K562 (cell line): ENCODE results near the gene GALNT13. TPM values are rescaled to one million over a fixed set of nuclear protein-coding genes. Genes with fewer than 3 reads are reported as not detected.
A peak's percentile ranks its signal among the peaks of the same experiment; 100 is the strongest.

Source experiments
- ATAC-seq: fragments of 200-7000 bp; cut with Tn5 transposase; 3 replicates; pipeline ENCODE4 v1.9.1; 2020; ENCODE audit warnings: moderate library complexity
- BruUV-seq: library from RNA; stranded (reverse); fragments of 400-500 nt; replicated peaks from 2 replicates; lab custom pipeline; 2021; lab: Mats Ljungman, UMichigan
- CTCF ChIA-PET: fragments of 300-600 bp; formaldehyde crosslinking; extraction: SDS; loops from one replicate; lab custom pipeline; 2021; ENCODE audit warnings: low intra/inter-chr PET ratio; lab: Yijun Ruan, JAX
- POLR2A ChIA-PET: fragments of 300-600, 350-650 bp; sonication (Branson Sonifier 250); formaldehyde crosslinking; extraction: SDS; loops from one replicate; lab custom pipeline; 2021; ENCODE audit warnings: antibody characterized with exemption, inconsistent platforms; lab: Yijun Ruan, JAX
- DNase-seq, 4 experiments: peaks; one replicate each; pipeline versions ENCODE4 v3.0.0 to v3.0.0-alpha.2; 2011 to 2018; ENCODE audit warnings: low spot score in 3 of 4, mixed read lengths in 3 of 4; ENCODE audit errors: extremely low read depth in 1 of 4
- FAIRE-seq: peaks from 2 replicates; lab custom pipeline; 2011; peaks lifted over from hg19 to GRCh38; lab: Jason Lieb, UNC
- H2AFZ ChIP-seq: 2 replicates; pipeline ENCODE4 v1.6.0; 2011; ENCODE audit warnings: low read depth, low read length, control low read depth, inconsistent platforms
- H3K27ac ChIP-seq: fragments of 200-600 bp; 3 replicates; pipeline ENCODE4 v1.8.0; 2011; ENCODE audit warnings: low read depth, mild to moderate bottlenecking, control low read depth, inconsistent platforms, low read length, moderate library complexity, mixed read lengths; ENCODE audit errors: extremely low read depth
- H3K27me3 ChIP-seq, 2 experiments: fragments of 300-600 bp in 1 of 2; 2 replicates in 1 of 2; 3 replicates in 1 of 2; pipeline versions ENCODE4 v1.6.0 to v1.8.0; 2011; ENCODE audit warnings: inconsistent platforms in 2 of 2, low read length in 2 of 2, mild to moderate bottlenecking in 1 of 2, mixed read lengths in 1 of 2, moderate library complexity in 1 of 2; ENCODE audit not compliant: control insufficient read depth in 2 of 2, insufficient read depth in 2 of 2
- H3K36me3 ChIP-seq: fragments of 300-600 bp; 3 replicates; pipeline ENCODE4 v1.8.0; 2011; ENCODE audit warnings: mild to moderate bottlenecking, low read length, inconsistent platforms; ENCODE audit not compliant: control insufficient read depth, insufficient read depth
- H3K4me1 ChIP-seq, 2 experiments: fragments of 200-600 bp in 1 of 2; replicated peaks in 1 of 2; 2 replicates in 1 of 2; 3 replicates in 1 of 2; pipeline versions ENCODE4 v1.5.1 to v1.8.0; 2011; ENCODE audit warnings: inconsistent platforms in 2 of 2, low read length in 2 of 2, mild to moderate bottlenecking in 1 of 2, mixed read lengths in 1 of 2, moderate library complexity in 1 of 2; ENCODE audit not compliant: control insufficient read depth in 2 of 2, insufficient read depth in 2 of 2
- H3K4me2 ChIP-seq: 2 replicates; pipeline ENCODE4 v1.6.1; 2011; ENCODE audit warnings: low read length, control low read depth, inconsistent platforms, mixed read lengths; ENCODE audit not compliant: insufficient read depth
- H3K4me3 ChIP-seq: fragments of 200-600 bp; sonication (generic), shearing (Covaris generic); 2 replicates; pipeline ENCODE4 v1.5.1; 2016; ENCODE audit warnings: control low read depth, inconsistent platforms
- H3K79me2 ChIP-seq: fragments of 200-600 bp; 3 replicates; pipeline ENCODE4 v1.8.0; 2011; ENCODE audit warnings: low read length, inconsistent platforms; ENCODE audit not compliant: control insufficient read depth, insufficient read depth
- H3K9ac ChIP-seq, 2 experiments: 2 replicates each; pipeline versions ENCODE4 v1.6.0 to v1.6.1; 2011; ENCODE audit warnings: low read depth in 2 of 2, low read length in 2 of 2, control low read depth in 1 of 2, inconsistent platforms in 1 of 2, mild to moderate bottlenecking in 1 of 2, mixed read lengths in 1 of 2; ENCODE audit not compliant: insufficient read depth in 1 of 2
- H3K9me1 ChIP-seq: one replicate; pipeline ENCODE4 v1.6.0; 2011; ENCODE audit warnings: inconsistent platforms, mild to moderate bottlenecking, low read length, moderate library complexity; ENCODE audit not compliant: control insufficient read depth, insufficient read depth
- H3K9me3 ChIP-seq: replicated peaks from 2 replicates; pipeline ENCODE4 v1.5.1; 2011; ENCODE audit warnings: low read depth, low read length, inconsistent platforms; ENCODE audit not compliant: control insufficient read depth, insufficient read depth
- H4K20me1 ChIP-seq: replicated peaks from 2 replicates; pipeline ENCODE4 v1.6.1; 2011; ENCODE audit warnings: low read length, inconsistent platforms, mixed read lengths; ENCODE audit not compliant: control insufficient read depth, insufficient read depth
- E2F5 ChIP-seq: sonication (generic); formaldehyde crosslinking; IDR thresholded peaks from 2 replicates; pipeline ENCODE4 v1.8.0; 2022; ENCODE audit warnings: mild to moderate bottlenecking, missing genetic modification reagents
- RFX1 ChIP-seq: fragments of 450-650 bp; IDR thresholded peaks from 2 replicates; pipeline ENCODE4 v1.6.1; 2016; ENCODE audit warnings: mild to moderate bottlenecking, moderate library complexity
- ZBTB33 ChIP-seq: sonication (generic); formaldehyde crosslinking; IDR thresholded peaks from 2 replicates; pipeline ENCODE4 v1.8.1; 2023; ENCODE audit warnings: mild to moderate bottlenecking, missing genetic modification reagents
- WGBS: fragments of 100-300 bp; shearing (Covaris generic); methylation state at CpG from one replicate; pipeline ENCODE4 v1.1.6; 2016; ENCODE audit warnings: low coverage, mixed read lengths; ENCODE audit not compliant: insufficient coverage; ENCODE audit errors: missing lambda C conversion rate; 5-methylcytosine and 5-hydroxymethylcytosine counted together
- in situ Hi-C: fragments of 300-500 bp; cut with MboI; formaldehyde crosslinking; loops from 4 replicates; pipeline ENCODE4 v1.15.0; 2018; ENCODE audit warnings: inconsistent platforms, mixed read lengths
- intact Hi-C: fragments of 100-400 bp; cut with micrococcal nuclease; formaldehyde crosslinking; loops from 2 replicates; pipeline ENCODE4 v1.14.2; 2022
- polyA plus RNA-seq, 8 experiments: library from polyadenylated mRNA; depleted of rRNA in 4 of 8; stranded (reverse) in 5 of 8; unstranded in 3 of 8; fragments of >200 nt; fragmentation: Nextera tagmentation in 2 of 8; fragmentation: Illumina TruSeq in 1 of 8; extraction: Ambion mirVana in 2 of 8; extraction: Trizol in 1 of 8; gene quantifications; 2 replicates each; pipeline versions ENCODE4 v1.2.1 to v1.2.3, GENCODE V29; 2011 to 2014; ENCODE audit warnings: inconsistent platforms in 1 of 8, missing spikeins in 1 of 8
- total RNA-seq, 7 experiments: library from RNA; depleted of rRNA in 6 of 7; stranded (reverse); fragments of >200 nt in 6 of 7; fragmentation: Illumina TruSeq in 2 of 7; extraction: Trizol in 2 of 7; gene quantifications; 2 replicates each; pipeline versions ENCODE4 v1.2.1 to v1.2.3, GENCODE V29; 2011 to 2021; ENCODE audit warnings: low replicate concordance in 1 of 7

GALNT13 gene
- total and polyA plus RNA-seq, 9 of the 15 experiments (the other 6 are each of a cell fraction or from before 2014, with no cell fraction given): not detected

- intact Hi-C loops: no loop called here
- DNase-seq: no peak
- H3K9ac ChIP-seq: no peak overlapping the region
- H3K4me3 ChIP-seq: no peak overlapping the region
- FAIRE-seq: no peak
- BruUV-seq: no TSS peak
- H4K20me1 ChIP-seq: no peaks in the 10 kb centered on the region
- no peaks in the 10 kb centered on the region for H3K4me1 ChIP-seq
- ATAC-seq: no peak
- no peaks in the 10 kb centered on the region for H3K36me3 ChIP-seq
- TF ChIP-seq E2F5 (CRISPR knock-in tag) (no peak), RFX1 (peak; percentile 65)
- WGBS: 0% methylated on average over 1 of the region's 1 CpG
- H2AFZ ChIP-seq: no peak overlapping the region
- no peak overlapping the region for H3K4me2 ChIP-seq
- ChIA-PET POLR2A (no interaction called here), CTCF (no interaction called here)
- in situ Hi-C loops: no loop called here
- H3K9me3 ChIP-seq: 0 out of 2 replicates have a peak, but pooled peaks cover under 1% of the 10 kb centered on the region
- no peak overlapping the region for H3K27ac ChIP-seq
- H3K27me3 ChIP-seq: no peaks in the 10 kb centered on the region
- no peaks in the 10 kb centered on the region for H3K9me1 ChIP-seq
- H3K79me2 ChIP-seq: no peaks in the 10 kb centered on the region
Measured at GRCh38 chr2:154422251-154422650, 550.5 kb downstream of the GALNT13 start.

- in situ Hi-C loops: no loop called here
- 0% methylated on average over 2 of the region's 2 CpGs for WGBS
Measured at GRCh38 chr2:154425994-154426393, 554.3 kb downstream of the GALNT13 start.

More at GRCh38 chr2:154425994-154426393, 554.3 kb downstream of the GALNT13 start:
- Histone ChIP-seq H2AFZ (no peak overlapping the region), H3K27me3 (no peaks in the 10 kb centered on the region), H3K4me2 (no peak overlapping the region), H4K20me1 (no peaks in the 10 kb centered on the region), H3K4me1 (no peaks in the 10 kb centered on the region), H3K9me1 (no peaks in the 10 kb centered on the region), H3K79me2 (no peaks in the 10 kb centered on the region), H3K9ac (no peak overlapping the region), H3K36me3 (no peaks in the 10 kb centered on the region), H3K27ac (no peak overlapping the region), H3K9me3 (peaks cover 2% of the 10 kb centered on the region; the same call in 1 of the 2 replicates), H3K4me3 (no peak overlapping the region)
- POLR2A ChIA-PET: no interaction called here
- CTCF ChIA-PET: no interaction called here
- TF ChIP-seq ZBTB33 (CRISPR knock-in tag): no peak
- FAIRE-seq (no peak), ATAC-seq (no peak), DNase-seq (no peak)
- intact Hi-C loops: no loop called here
- no TSS peak for BruUV-seq
